A673 (cell line): Measurements from ENCODE around the gene NR2F1-AS1. TPM values are rescaled to one million over a fixed set of nuclear protein-coding genes. Genes with fewer than 3 reads are reported as not detected.

ENCODE experiments used
- BruUV-seq: library from RNA; stranded (reverse); fragments of 400-500 nt; replicated peaks from 2 replicates; lab custom pipeline; 2021; lab: Mats Ljungman, UMichigan
- CTCF ChIA-PET: fragments of 300-600 bp; sonication (Branson Sonifier 250); formaldehyde crosslinking; loops from one replicate; lab custom pipeline; 2022; ENCODE audit warnings: antibody characterized with exemption; lab: Charles Lee
- POLR2A ChIA-PET: fragments of 300-600 bp; sonication (Branson Sonifier 250); formaldehyde crosslinking; loops from one replicate; lab custom pipeline; 2022; ENCODE audit warnings: antibody characterized with exemption; ENCODE audit not compliant: low non-redundant PET; lab: Charles Lee
- DNase-seq: peaks from one replicate; pipeline ENCODE4 v3.0.0-alpha.2; 2015; ENCODE audit warnings: low spot score
- H3K27ac ChIP-seq: fragments of 200-600 bp; sonication (generic); 2 replicates; pipeline ENCODE4 v1.5.1; 2016; ENCODE audit warnings: mixed run types, low read depth, mild to moderate bottlenecking, mixed read lengths, antibody characterized with exemption, low read length; ENCODE audit not compliant: poor library complexity, severe bottlenecking
- H3K27me3 ChIP-seq: fragments of 200-600 bp; sonication (generic); replicated peaks from 2 replicates; pipeline ENCODE4 v1.6.1; 2017; ENCODE audit warnings: mixed run types, low read depth, mild to moderate bottlenecking, mixed read lengths, antibody characterized with exemption, low read length; ENCODE audit not compliant: insufficient read depth, poor library complexity
- H3K36me3 ChIP-seq: fragments of 200-600 bp; sonication (generic); 2 replicates; pipeline ENCODE4 v1.6.1; 2016; ENCODE audit warnings: mixed run types, mild to moderate bottlenecking, mixed read lengths, antibody characterized with exemption, low read length; ENCODE audit not compliant: insufficient read depth, poor library complexity, severe bottlenecking
- H3K4me1 ChIP-seq: fragments of 200-600 bp; sonication (generic); 2 replicates; pipeline ENCODE4 v1.6.1; 2017; ENCODE audit warnings: mixed run types, mild to moderate bottlenecking, mixed read lengths, antibody characterized with exemption, low read length; ENCODE audit not compliant: insufficient read depth, poor library complexity, severe bottlenecking
- H3K4me3 ChIP-seq: fragments of 200-600 bp; sonication (generic); 2 replicates; pipeline ENCODE4 v1.5.1; 2016; ENCODE audit warnings: low read depth, mixed run types, mild to moderate bottlenecking, mixed read lengths, low read length; ENCODE audit not compliant: poor library complexity, severe bottlenecking
- H3K9me3 ChIP-seq: fragments of 200-600 bp; sonication (generic); 2 replicates; pipeline ENCODE4 v1.6.1; 2016; ENCODE audit warnings: mixed run types, low read depth, mild to moderate bottlenecking, mixed read lengths, antibody characterized with exemption, low read length; ENCODE audit not compliant: poor library complexity, severe bottlenecking
- EZH2 ChIP-seq: fragments of 200-600 bp; sonication (generic); IDR thresholded peaks from 2 replicates; pipeline ENCODE4 v1.6.1; 2017; ENCODE audit warnings: borderline replicate concordance, low read depth, mild to moderate bottlenecking, mixed read lengths, antibody characterized with exemption, low read length; ENCODE audit not compliant: poor library complexity, severe bottlenecking
- intact Hi-C: fragments of 100-400 bp; cut with micrococcal nuclease; formaldehyde crosslinking; loops from one replicate; pipeline ENCODE4 v1.10.0; 2022; ENCODE audit not compliant: unreplicated experiment
- total RNA-seq: library from RNA; stranded (reverse); gene quantifications from 2 replicates; pipeline ENCODE4 v1.2.3, GENCODE V29; 2021
- TF ChIP-seq, protein P1 (sequence below): fragments of 300-800, 200-600 bp; sonication (generic); conservative IDR thresholded peaks from 2 replicates; pipeline ENCODE4 v1.5.1; 2017; ENCODE audit warnings: low read depth, mild to moderate bottlenecking, antibody characterized with exemption, low read length, moderate library complexity, mixed read lengths

Gene NR2F1-AS1
- total RNA-seq, 1 experiment from 2014 or later: 2.3 TPM

DNA sequence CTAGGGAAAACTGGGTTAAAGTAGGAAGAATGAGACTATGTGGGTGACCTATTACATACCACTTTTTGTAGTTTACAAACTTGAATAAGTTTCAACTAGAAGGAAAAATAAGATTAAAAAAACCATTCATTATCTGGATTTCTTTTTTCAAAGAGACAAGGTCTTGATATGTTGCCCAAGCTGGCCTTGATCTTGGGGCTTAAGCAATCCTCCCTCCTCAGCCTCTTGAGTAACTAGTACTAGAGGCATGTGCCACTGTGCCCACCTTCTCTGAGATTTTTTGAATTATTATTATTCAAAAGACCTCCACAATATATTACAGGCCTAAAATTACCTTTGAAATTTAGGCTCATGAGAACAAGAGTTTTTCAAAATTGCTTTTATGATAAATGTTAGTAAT lies 63.2 kb downstream of the NR2F1-AS1 start:
- ChIA-PET CTCF (no interaction called here), POLR2A (no interaction called here)
- BruUV-seq: no TSS peak
- TF ChIP-seq, protein P1, sequence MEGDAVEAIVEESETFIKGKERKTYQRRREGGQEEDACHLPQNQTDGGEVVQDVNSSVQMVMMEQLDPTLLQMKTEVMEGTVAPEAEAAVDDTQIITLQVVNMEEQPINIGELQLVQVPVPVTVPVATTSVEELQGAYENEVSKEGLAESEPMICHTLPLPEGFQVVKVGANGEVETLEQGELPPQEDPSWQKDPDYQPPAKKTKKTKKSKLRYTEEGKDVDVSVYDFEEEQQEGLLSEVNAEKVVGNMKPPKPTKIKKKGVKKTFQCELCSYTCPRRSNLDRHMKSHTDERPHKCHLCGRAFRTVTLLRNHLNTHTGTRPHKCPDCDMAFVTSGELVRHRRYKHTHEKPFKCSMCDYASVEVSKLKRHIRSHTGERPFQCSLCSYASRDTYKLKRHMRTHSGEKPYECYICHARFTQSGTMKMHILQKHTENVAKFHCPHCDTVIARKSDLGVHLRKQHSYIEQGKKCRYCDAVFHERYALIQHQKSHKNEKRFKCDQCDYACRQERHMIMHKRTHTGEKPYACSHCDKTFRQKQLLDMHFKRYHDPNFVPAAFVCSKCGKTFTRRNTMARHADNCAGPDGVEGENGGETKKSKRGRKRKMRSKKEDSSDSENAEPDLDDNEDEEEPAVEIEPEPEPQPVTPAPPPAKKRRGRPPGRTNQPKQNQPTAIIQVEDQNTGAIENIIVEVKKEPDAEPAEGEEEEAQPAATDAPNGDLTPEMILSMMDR: no peak
- TF ChIP-seq EZH2: no peak
- no peak for DNase-seq
- Histone ChIP-seq H3K36me3 (no peaks in the 10 kb centered on the region), H3K9me3 (no peaks in the 10 kb centered on the region), H3K27ac (no peak overlapping the region), H3K27me3 (no peaks in the 10 kb centered on the region), H3K4me1 (no peaks in the 10 kb centered on the region), H3K4me3 (no peak overlapping the region)
- intact Hi-C loops: no loop called here

DNA sequence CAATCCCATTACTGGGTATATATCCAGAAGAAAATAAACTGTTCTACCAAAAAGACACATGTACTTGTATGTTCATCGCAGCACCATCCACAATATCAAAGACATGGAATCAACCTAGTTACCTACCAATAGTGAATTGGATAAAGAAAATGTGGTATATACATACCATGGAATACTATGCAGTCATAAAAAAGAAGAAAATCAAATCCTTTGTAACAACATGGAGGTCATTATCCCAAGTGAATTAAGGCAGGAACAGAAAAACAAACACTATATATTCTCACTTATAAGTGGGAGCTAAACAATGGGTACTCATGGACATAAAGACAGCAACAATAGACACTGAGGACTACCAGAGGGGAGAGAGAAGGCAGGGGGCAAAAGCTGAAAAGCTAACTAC lies 67.7 kb downstream of the NR2F1-AS1 start:
- Histone ChIP-seq H3K27ac (no peak overlapping the region), H3K4me3 (no peak overlapping the region), H3K36me3 (no peaks in the 10 kb centered on the region), H3K27me3 (no peaks in the 10 kb centered on the region), H3K9me3 (no peaks in the 10 kb centered on the region), H3K4me1 (no peaks in the 10 kb centered on the region)
- CTCF ChIA-PET: no interaction called here
- intact Hi-C loops: no loop called here
- DNase-seq: no peak
- POLR2A ChIA-PET: no interaction called here
- no TSS peak for BruUV-seq
- no peak for TF ChIP-seq EZH2
- TF ChIP-seq, protein P1: no peak

DNA sequence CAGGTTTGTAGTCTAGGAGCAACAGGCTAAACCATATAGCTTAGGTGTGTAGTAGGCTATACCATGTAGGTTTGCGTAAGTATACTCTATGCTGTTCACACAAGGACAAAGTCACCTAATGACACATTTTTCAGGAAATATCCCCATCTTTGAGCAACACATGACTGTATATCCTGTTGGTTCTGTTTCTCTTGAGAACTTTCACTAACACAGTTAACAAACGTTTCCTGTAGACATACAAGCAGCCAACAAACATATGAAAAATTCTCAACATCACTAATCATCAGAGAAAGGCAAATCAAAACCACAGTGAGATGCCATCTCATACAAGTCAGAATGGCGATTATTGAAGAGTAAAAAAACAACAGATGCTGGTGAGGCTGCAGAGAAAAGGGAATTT lies 68.2 kb downstream of the NR2F1-AS1 start:
- no peak overlapping the region for H3K4me3 ChIP-seq
- ChIA-PET POLR2A (no interaction called here), CTCF (no interaction called here)
- no peaks in the 10 kb centered on the region for H3K27me3 ChIP-seq
- H3K36me3 ChIP-seq: no peaks in the 10 kb centered on the region
- H3K4me1 ChIP-seq: no peaks in the 10 kb centered on the region
- TF ChIP-seq EZH2: no peak
- TF ChIP-seq, protein P1: no peak
- no TSS peak for BruUV-seq
- H3K27ac ChIP-seq: no peak overlapping the region
- intact Hi-C loops: no loop called here
- DNase-seq: no peak
- no peaks in the 10 kb centered on the region for H3K9me3 ChIP-seq
